ENCODE data around the gene TM7SF3.

Gene TM7SF3

GRCh38 chr12:26928661-26929060, 85.5 kb downstream of the TM7SF3 start:
- TF ChIP-seq REST (IDR thresholded peaks at IDR 0.05; ENCODE audit: insufficient read depth in 1 of 2, low read depth in 2 of 2, low read length in 2 of 2) (no peak), TAF1 (IDR thresholded peaks at IDR 0.05; ENCODE audit: borderline replicate concordance, insufficient read depth, low read length) (no peak), FOXP2 (optimal IDR thresholded peaks at IDR 0.05; ENCODE audit: borderline replicate concordance, extremely low read depth, extremely low read length, insufficient read depth) (no peak), SIN3A (IDR thresholded peaks at IDR 0.05; ENCODE audit: borderline replicate concordance, insufficient read depth, low read length) (no peak), POLR2AphosphoS5 (IDR thresholded peaks at IDR 0.05; ENCODE audit: low read depth, low read length) (no peak)
